ENCODE data around the gene SAMD8. TPM values are rescaled to one million over a fixed set of nuclear protein-coding genes. Genes with fewer than 3 reads are reported as not detected.

Gene SAMD8
- total and polyA plus RNA-seq, 2 donors (not counting 1 experiment from before 2014, with no cell fraction given) = 15.9 to 35.7 TPM

DNA sequence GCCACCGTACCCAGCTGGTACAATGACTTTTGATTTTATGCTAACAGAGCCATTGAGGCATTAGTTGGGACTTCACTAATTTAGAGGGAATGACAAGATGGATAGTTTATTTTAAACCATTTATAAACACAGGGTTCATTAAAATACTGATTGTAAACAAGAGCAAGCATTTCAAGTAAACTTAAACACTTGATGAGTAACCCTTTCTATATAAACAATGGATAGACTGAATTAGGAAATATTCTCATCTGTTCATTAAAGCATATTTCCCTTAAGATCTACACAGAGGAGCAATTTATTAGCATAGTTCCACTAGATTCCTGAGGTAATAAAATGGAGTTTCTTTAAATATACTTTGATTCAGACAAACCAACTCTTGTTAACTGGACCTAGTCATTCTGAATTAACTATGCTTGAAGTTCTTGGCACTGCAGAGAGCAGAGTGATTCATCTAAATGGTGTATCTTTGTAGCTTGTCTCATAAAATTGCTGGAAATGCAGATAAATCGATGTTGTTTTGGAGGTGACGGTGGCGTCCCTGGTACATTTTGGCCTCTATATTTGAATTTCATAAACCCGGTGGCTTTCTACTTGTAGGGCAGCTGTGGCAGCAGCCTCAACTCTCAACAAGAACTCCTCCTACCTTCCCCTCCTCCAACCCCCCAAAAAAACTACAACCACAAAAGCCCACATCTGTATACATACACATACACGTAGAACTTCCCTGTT lies 83.7 kb downstream of the SAMD8 start:
- no peak overlapping the region for H3K27ac ChIP-seq (ENCODE audit: low read length in 2 of 2)
- no peaks in the 10 kb centered on the region for H3K4me1 ChIP-seq (ENCODE audit: control insufficient read depth in 2 of 2, insufficient read depth in 2 of 2, low read length in 2 of 2)
- H4K20me1 ChIP-seq (ENCODE audit: control insufficient read depth, insufficient read depth, low read length, poor library complexity, severe bottlenecking) = no peaks in the 10 kb centered on the region
- no peak overlapping the region for H2AFZ ChIP-seq (ENCODE audit: insufficient read depth, low read depth, low read length, poor library complexity, severe bottlenecking)
- Mint-ChIP-seq H3K27me3 (no peaks in the 10 kb centered on the region), H3K27ac (no peak overlapping the region), H3K4me3 (no peak overlapping the region), H3K4me1 (no peaks in the 10 kb centered on the region), H3K9me3 (ENCODE audit: insufficient read depth) (no peaks in the 10 kb centered on the region)
- TF ChIP-seq, protein P1, sequence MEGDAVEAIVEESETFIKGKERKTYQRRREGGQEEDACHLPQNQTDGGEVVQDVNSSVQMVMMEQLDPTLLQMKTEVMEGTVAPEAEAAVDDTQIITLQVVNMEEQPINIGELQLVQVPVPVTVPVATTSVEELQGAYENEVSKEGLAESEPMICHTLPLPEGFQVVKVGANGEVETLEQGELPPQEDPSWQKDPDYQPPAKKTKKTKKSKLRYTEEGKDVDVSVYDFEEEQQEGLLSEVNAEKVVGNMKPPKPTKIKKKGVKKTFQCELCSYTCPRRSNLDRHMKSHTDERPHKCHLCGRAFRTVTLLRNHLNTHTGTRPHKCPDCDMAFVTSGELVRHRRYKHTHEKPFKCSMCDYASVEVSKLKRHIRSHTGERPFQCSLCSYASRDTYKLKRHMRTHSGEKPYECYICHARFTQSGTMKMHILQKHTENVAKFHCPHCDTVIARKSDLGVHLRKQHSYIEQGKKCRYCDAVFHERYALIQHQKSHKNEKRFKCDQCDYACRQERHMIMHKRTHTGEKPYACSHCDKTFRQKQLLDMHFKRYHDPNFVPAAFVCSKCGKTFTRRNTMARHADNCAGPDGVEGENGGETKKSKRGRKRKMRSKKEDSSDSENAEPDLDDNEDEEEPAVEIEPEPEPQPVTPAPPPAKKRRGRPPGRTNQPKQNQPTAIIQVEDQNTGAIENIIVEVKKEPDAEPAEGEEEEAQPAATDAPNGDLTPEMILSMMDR (IDR thresholded peaks at IDR 0.05) = no peak
- no peak for TF ChIP-seq EZH2 (IDR thresholded peaks at IDR 0.05; ENCODE audit: borderline replicate concordance, insufficient read depth, low read depth, low read length, poor library complexity, severe bottlenecking)
- no peak overlapping the region for H3K9ac ChIP-seq (ENCODE audit: low read length)
- 100% methylated on average over 4 of the region's 6 CpGs for WGBS (ENCODE audit: insufficient coverage)
- intact Hi-C loops (cut with micrococcal nuclease) = no loop called here
- H3K4me3 ChIP-seq (ENCODE audit: control extremely low read depth in 1 of 5, extremely low read depth in 1 of 5, insufficient read depth in 1 of 5, low read depth in 2 of 5, low read length in 4 of 5) = no peak overlapping the region
- ChIA-PET POLR2A (no interaction called here), CTCF (interaction anchor here (0.9 to 1.4 kb wide), 2 partner anchors 14 to 40 kb away, joined by 3 to 4 read pairs; partner anchors contain the start of gene COMTD1)
- H3K36me3 ChIP-seq (replicated peaks in 1 of 2; ENCODE audit: control extremely low read depth in 1 of 2, control insufficient read depth in 1 of 2, extremely low read depth in 1 of 2, insufficient read depth in 2 of 2, low read length in 1 of 2) = peaks cover 0 to 2% of the 10 kb centered on the region in 2 experiments
- no peak overlapping the region for H3K4me2 ChIP-seq (replicated peaks; ENCODE audit: low read depth, low read length, poor library complexity, severe bottlenecking)
- H3K27me3 ChIP-seq (replicated peaks in 1 of 4; ENCODE audit: control extremely low read depth in 1 of 4, control insufficient read depth in 3 of 4, insufficient read depth in 4 of 4, low read length in 3 of 4) = no peaks in the 10 kb centered on the region
- no peaks in the 10 kb centered on the region for H3K9me3 ChIP-seq (ENCODE audit: control extremely low read depth in 1 of 3, control insufficient read depth in 2 of 3, insufficient read depth in 1 of 3, low read length in 2 of 3)
- no peaks in the 10 kb centered on the region for H3K79me2 ChIP-seq (ENCODE audit: control insufficient read depth, insufficient read depth, low read length)
- ATAC-seq (ENCODE audit: low read depth) (no peak), DNase-seq (no peak)

DNA sequence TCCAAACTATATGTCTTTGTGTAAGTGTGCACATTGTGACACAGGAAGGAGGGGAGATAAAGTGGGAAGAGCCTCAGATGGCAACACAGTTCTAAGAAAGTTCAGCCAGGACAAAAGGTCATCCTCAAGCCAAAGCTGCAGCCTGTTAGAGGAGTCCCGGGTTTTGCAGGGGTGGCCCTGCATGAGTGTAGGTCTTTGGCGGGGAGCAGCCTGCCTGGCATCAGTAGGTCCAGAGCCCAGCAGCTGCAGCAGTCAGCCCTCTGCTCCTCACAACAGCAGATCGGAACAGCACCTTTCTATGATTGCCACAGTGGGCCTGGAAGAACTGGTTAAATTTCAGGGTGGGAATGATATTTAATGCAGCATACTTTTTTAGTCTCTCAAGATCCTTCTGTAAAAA lies 85.6 kb downstream of the SAMD8 start:
- Mint-ChIP-seq H3K27me3 (no peaks in the 10 kb centered on the region), H3K9me3 (ENCODE audit: insufficient read depth) (no peaks in the 10 kb centered on the region), H3K4me1 (no peaks in the 10 kb centered on the region), H3K4me3 (no peak overlapping the region), H3K27ac (no peak overlapping the region)
- no peaks in the 10 kb centered on the region for H3K9me3 ChIP-seq (ENCODE audit: control extremely low read depth in 1 of 3, control insufficient read depth in 2 of 3, insufficient read depth in 1 of 3, low read length in 2 of 3)
- no peak overlapping the region for H3K9ac ChIP-seq (ENCODE audit: low read length)
- TF ChIP-seq, protein P1 (IDR thresholded peaks at IDR 0.05) = no peak
- no peak for TF ChIP-seq EZH2 (IDR thresholded peaks at IDR 0.05; ENCODE audit: borderline replicate concordance, insufficient read depth, low read depth, low read length, poor library complexity, severe bottlenecking)
- H3K4me2 ChIP-seq (replicated peaks; ENCODE audit: low read depth, low read length, poor library complexity, severe bottlenecking) = no peak overlapping the region
- H4K20me1 ChIP-seq (ENCODE audit: control insufficient read depth, insufficient read depth, low read length, poor library complexity, severe bottlenecking) = no peaks in the 10 kb centered on the region
- no peak overlapping the region for H3K27ac ChIP-seq (ENCODE audit: low read length in 2 of 2)
- intact Hi-C loops (cut with micrococcal nuclease) = no loop called here
- no peaks in the 10 kb centered on the region for H3K4me1 ChIP-seq (ENCODE audit: control insufficient read depth in 2 of 2, insufficient read depth in 2 of 2, low read length in 2 of 2)
- no peak for DNase-seq
- peaks cover 0 to 2% of the 10 kb centered on the region in 2 experiments for H3K36me3 ChIP-seq (replicated peaks in 1 of 2; ENCODE audit: control extremely low read depth in 1 of 2, control insufficient read depth in 1 of 2, extremely low read depth in 1 of 2, insufficient read depth in 2 of 2, low read length in 1 of 2)
- H3K79me2 ChIP-seq (ENCODE audit: control insufficient read depth, insufficient read depth, low read length) = no peaks in the 10 kb centered on the region
- no peak overlapping the region for H3K4me3 ChIP-seq (ENCODE audit: control extremely low read depth in 1 of 5, extremely low read depth in 1 of 5, insufficient read depth in 1 of 5, low read depth in 2 of 5, low read length in 4 of 5)
- 93% methylated on average over 2 of the region's 3 CpGs for WGBS (ENCODE audit: insufficient coverage)
- ChIA-PET POLR2A (no interaction called here), CTCF (interaction anchor here (1.1 to 1.6 kb wide), 3 partner anchors 9 to 32 kb away, joined by 3 to 6 read pairs (median 5); no protein-coding TSS in a partner anchor)
- no peak for ATAC-seq (ENCODE audit: low read depth)
- no peak overlapping the region for H2AFZ ChIP-seq (ENCODE audit: insufficient read depth, low read depth, low read length, poor library complexity, severe bottlenecking)
- H3K27me3 ChIP-seq (replicated peaks in 1 of 4; ENCODE audit: control extremely low read depth in 1 of 4, control insufficient read depth in 3 of 4, insufficient read depth in 4 of 4, low read length in 3 of 4) = no peaks in the 10 kb centered on the region

Measured in B cell (primary cell).